NCI-H2196 (cell line): Measurements from ENCODE around the gene PELI1.
A peak's percentile ranks its signal among the peaks of the same experiment; 100 is the strongest.
"Not testable (repeated sequence)": the region's sequence is repeated elsewhere in the genome, so short reads cannot be mapped to it uniquely, and the experiment has no call there.

Source experiments
- DNase-seq: peaks from one replicate; lab custom pipeline; 2025; ENCODE audit not compliant: unreplicated experiment; lab: John Stamatoyannopoulos, UW

The PELI1 gene

DNA sequence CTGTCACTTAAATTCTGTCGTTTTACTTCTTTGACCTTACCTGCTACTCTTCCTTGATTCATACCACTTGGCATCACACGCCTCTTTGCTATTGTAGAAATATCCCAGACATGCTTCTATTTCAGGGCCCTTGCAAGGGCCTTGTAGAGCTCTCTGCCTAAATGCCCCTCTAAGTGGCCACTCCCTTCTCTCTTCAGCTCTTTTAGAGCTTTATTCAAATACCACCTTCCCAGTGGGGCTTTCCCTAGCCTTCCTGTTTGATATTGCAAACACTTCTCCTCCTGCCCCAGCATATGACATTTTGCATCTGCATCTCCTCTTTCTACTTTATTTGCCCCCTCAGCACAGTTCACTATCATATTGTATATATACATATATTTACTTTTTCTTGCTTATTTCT is 54.0 kb downstream of the PELI1 start:
- DNase-seq: no peak

DNA sequence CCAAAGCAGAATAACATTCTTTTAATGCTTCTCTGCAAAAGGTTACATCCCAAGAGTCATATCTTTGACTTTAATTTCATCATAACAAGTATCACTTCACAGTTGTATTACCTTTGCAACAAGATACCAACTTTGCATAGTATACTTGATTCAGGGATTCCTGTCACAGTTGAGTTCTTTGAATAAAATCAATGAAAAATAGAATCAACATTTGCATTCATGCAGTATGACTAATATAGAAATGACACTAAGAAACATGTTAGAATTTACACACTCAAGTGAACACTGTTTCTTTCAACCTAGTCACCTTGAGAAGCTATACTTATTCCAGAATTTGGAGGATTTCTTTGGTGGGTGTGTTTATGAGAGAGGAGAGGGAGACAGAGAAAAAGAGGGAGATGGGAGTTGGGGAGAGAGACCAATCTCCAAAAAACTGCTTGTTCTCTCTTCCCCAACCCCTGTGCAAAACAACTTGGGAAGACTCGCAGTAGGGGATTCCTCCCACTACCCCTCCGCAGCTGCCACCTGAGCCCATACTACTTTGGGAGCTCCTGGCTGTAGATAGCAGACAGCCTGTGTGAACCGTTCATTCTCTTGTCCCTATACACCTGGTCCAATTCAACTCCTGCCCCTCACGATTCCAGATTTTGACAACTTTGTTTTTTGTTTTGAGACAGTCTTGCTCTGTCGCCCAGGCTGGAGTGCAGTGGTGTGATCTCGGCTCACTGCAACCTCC is 57.7 kb downstream of the PELI1 start:
- DNase-seq: no peak

DNA sequence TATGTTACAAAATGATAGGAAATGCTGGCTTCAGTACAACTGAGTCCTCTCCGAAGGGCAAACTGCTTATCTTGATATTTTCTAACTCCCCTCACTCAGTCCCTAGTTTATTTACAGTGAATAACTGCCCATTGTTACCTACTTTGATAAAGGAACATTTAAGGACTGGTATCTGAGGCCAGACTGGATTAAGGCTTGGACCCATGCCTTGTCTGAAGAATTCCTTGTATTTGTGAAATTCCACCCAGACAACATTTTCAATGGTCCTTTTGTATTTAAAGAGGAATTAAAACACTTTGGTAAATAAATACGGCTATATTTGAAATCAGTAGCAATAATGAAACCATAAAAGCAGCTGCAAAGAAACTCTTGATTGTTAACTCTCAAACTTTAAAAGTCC is 58.3 kb downstream of the PELI1 start:
- no peak for DNase-seq

GRCh38 chr2:64081046-64081445 is 63.2 kb downstream of the PELI1 start:
- DNase-seq: no peak

GRCh38 chr2:64080179-64080578 is 64.0 kb downstream of the PELI1 start:
- DNase-seq: no peak

DNA sequence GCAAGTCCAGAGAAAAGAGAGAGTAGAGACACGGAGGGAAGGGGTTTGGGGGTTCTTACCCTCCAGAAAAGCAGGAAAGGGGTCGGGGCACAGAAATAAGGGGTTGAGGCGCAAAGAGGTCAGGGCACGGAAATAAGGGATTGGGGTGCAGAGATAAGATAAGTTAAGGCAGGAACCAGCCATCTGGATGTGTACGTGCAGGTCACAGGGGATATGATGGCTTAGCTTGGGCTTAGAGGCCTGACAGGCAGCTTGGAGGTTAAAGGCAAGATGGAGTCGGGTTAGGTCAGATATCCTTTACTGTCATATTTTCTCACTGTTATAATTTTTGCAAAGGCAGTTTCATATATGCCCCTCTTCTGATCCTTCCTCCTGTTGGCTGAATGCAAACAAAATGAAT is 64.5 kb downstream of the PELI1 start:
- DNase-seq: not testable (repeated sequence)

DNA sequence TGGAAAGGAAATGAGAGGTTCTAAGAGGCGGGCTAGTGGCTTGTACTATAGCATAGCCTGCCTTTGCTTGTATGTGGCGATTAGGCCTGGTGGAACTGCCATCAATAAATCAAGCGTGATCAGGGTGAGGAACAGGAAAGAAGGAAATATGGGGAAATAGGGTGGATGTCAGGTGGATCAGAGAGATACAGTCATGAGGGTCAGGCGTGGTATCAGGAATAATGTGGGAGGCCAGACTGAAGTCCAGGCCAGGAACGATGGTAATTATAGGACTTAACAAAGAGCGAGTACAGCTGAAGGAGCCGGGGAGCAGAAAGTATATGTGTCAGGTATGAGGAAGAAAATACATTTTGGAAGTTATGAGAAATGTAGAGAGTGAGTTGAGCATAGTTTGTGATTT is 67.4 kb downstream of the PELI1 start:
- DNase-seq: not testable (repeated sequence)

DNA sequence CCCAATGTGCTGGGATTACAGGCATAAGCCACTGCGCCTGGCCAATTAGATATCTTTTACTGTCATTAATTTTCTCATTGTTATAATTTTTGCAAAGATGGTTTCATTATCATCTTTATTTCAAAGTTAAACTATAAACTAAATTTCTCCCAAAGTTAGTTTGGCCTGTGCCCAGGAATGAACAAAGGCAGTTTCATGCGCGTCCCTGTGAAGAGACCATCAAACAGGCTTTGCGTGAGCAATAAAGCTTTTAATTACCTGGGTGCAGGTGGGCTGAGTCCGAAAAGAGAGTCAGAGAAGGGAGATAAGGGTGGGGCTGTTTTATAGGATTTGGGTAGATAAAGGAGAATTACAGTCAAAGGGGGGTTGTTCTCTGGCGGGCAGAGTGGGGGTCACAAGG is 69.6 kb downstream of the PELI1 start:
- DNase-seq: not testable (repeated sequence)

DNA sequence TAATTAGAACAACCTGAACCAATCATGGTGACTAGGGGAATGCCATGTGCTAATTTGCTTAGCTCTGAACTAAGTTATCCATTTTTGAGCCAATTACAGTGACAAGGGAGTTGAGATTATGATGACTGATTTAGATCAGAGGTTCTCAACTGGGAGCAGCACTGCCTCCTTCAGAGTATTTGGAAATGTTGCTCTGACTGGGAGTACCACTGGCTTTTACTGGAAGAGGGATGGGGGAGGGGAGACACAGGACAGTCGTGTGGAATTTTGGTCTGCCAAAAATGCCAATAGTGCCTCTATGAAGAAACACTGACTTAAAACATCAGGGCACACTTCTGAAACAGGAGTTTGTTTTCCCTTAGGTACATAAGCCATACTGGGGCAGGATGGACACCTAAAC is 76.9 kb downstream of the PELI1 start:
- DNase-seq: no peak

DNA sequence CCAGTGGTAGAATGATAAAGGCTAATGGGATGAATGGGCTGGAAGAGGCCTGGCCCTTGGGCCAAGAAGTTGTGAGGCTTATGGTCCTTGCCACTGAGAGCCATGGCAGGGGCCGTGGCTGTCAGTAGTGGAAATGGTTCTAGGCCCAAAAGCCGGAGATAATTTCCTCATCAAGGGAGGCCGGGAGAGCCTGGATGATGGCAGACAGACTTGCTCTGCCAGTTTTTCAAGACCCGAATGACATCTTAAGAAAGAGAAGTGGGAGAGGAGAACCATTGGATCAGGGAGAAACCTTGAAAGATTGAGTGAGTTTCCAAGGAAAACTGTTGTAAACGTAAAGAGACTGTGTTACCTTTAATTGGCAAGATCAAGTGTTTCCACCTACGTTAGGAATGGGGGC is 78.7 kb downstream of the PELI1 start:
- DNase-seq: no peak

DNA sequence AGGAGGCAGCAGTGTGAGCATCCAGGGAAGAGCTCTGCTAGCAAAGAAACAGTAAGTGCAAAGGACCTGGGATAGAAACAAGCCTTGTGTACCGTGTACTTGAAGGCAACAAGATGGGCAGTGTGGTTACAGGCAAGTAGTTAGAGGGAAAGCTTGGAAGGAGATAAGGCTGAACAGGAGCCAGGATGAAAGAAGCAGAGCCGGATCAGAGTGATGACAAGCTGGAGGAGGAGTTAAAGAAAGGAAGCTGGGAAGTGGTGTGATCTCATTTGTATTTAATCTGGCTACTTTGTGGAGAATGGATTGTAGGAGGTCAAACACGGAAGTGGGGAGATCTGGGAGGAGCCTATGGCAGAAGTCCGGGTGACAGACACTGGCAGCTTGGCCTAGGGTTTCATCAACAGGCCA is 80.3 kb downstream of the PELI1 start:
- DNase-seq: peak; percentile 14

GRCh38 chr2:64063454-64063853 is 80.8 kb downstream of the PELI1 start:
- DNase-seq: no peak

DNA sequence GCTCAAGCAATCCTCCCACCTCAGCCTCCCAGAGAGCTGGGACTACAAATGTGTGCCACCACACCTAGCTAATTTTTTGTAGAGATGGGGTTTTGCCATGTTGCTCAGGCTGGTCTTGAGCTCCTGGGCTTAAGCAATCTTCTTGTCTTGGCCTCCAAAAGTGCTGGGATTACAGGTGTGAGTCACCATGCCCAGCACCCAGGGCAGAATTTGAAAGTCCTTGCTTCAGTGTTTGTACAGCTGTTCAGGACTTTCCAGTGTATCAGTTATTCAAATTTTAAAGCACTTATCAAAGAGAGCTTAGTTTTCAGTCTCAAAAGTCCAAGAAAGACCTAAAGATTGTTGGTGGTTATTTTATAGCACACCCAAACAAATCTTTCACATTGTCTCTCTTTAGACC is 81.4 kb downstream of the PELI1 start:
- DNase-seq: peak; percentile 9

- no peak for DNase-seq
Observed at GRCh38 chr2:64059270-64059669, 85.0 kb downstream of the PELI1 start.

DNA sequence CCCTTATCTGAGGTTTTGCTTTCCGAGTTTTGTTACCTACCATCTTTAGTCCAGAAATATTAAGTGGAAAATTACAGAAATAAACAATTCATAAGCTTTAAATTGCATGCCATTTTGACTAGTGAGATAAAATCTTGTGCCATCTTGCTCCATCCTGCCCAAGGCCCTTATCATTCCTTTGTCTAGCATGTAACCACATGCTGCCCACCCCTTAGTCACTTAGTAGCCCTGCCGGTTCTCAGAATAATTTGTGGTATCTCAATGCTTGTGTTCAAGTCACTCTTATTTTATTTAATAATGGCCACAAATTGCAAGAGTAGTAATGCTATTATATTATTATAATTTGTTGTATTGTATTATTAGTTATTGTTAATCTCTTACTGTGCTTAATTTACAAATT is 88.2 kb downstream of the PELI1 start:
- no peak for DNase-seq

GRCh38 chr2:64054161-64054915 is 89.9 kb downstream of the PELI1 start:
- no peak for DNase-seq

GRCh38 chr2:64052463-64053241 is 91.6 kb downstream of the PELI1 start:
- DNase-seq: no peak

GRCh38 chr2:64049633-64050220 is 94.5 kb downstream of the PELI1 start:
- DNase-seq: peak; percentile 41

DNA sequence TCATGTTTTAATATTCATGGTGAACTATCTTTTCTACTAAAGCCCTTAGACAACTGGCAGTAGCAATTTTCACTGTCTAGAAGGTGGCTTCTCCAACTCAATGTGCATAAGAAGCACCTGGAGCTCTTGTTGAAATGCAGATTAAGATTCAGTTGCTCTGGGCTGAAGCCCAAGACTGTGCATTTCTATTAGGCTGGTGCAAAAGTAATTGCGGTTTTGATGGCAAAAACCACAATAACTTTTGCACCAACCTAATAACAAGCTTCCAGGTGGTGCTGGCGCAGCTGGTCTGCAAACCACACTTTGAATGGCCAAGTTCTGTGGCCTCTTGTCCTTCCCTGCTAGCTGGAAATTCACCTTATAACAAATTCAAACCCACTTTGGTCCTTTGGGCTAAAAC is 98.3 kb downstream of the PELI1 start:
- no peak for DNase-seq
